Measurements from ENCODE around the gene ZFAND6. TPM values are rescaled to one million over a fixed set of nuclear protein-coding genes. Genes with fewer than 3 reads are reported as not detected.
A peak's percentile ranks its signal among the peaks of the same experiment; 100 is the strongest.
"Not testable (repeated sequence)": the region's sequence is repeated elsewhere in the genome, so short reads cannot be mapped to it uniquely, and the experiment has no call there.

ZFAND6 gene
- total RNA-seq, 1 donor from 2014 or later, result 164 TPM

DNA sequence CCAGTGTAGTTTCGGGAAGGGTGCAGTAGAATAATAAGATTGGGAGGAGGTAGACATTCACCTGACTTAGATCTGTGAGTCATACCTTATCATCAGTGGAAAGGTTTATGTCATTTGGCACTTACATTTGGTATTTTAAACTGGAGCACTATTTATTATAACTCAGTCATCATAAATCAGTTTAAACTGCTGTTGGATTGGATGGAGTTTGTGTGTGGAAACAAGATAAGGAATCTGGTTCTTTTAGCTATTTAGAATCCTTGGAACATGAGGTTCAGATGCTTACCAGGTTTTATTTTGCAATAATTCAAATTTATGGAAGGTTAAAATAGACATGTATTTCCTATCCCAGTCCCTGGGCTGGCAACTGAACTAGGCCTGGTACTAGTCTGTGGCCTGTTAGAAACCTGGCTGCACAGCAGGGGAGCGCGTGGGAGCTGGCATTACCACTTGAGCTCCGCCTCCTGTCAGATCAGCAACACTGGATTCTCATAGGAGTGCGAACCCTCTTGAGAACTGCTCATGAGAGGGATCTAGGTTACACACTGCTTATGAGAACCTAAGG lies 34.5 kb downstream of the ZFAND6 start:
- peaks cover 7 to 12% (median 12%) of the 10 kb centered on the region in 3 donors for H3K4me1 ChIP-seq (ENCODE audit: control insufficient read depth in 3 of 3, insufficient read depth in 3 of 3, low read length in 3 of 3)
- no peak overlapping the region for H3K9ac ChIP-seq (ENCODE audit: low read depth in 1 of 3, low read length in 3 of 3)
- H3K36me3 ChIP-seq (ENCODE audit: control insufficient read depth in 3 of 3, insufficient read depth in 3 of 3, low read length in 3 of 3), result peaks cover 0 to 3% (median 0%) of the 10 kb centered on the region in 3 donors
- no peak overlapping the region for H3K4me3 ChIP-seq (ENCODE audit: low read length in 3 of 3)
- H3K27ac ChIP-seq (ENCODE audit: low read depth, low read length), result no peak overlapping the region
- H3K9me3 ChIP-seq (ENCODE audit: control insufficient read depth in 3 of 3, low read length in 3 of 3), result no peaks in the 10 kb centered on the region
- H3K27me3 ChIP-seq (ENCODE audit: control insufficient read depth in 3 of 3, insufficient read depth in 3 of 3, low read length in 3 of 3), result no peaks in the 10 kb centered on the region

DNA sequence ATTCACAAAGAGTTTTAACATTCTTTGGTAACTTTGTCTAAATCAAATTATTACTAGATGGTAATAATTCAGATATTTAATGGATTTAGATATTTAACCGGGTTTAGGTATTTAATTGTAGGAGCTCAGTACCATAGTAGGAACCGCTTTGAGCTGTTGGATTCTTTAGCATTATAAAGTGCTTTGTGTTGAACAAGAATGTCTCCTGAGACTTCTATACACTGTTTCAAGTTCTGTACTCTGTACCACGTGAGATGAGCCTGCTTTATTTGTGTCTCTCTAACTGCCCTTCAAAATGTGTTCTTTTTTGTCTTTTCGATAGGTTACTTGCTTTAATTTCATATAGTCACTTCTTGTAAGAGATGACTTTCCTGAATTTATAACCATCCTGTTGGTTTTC lies 36.0 kb downstream of the ZFAND6 start:
- no peak overlapping the region for H3K27ac ChIP-seq (ENCODE audit: low read depth, low read length)
- peaks cover 7 to 12% (median 12%) of the 10 kb centered on the region in 3 donors for H3K4me1 ChIP-seq (ENCODE audit: control insufficient read depth in 3 of 3, insufficient read depth in 3 of 3, low read length in 3 of 3)
- no peaks in the 10 kb centered on the region for H3K36me3 ChIP-seq (ENCODE audit: control insufficient read depth in 3 of 3, insufficient read depth in 3 of 3, low read length in 3 of 3)
- H3K27me3 ChIP-seq (ENCODE audit: control insufficient read depth in 3 of 3, insufficient read depth in 3 of 3, low read length in 3 of 3), result no peaks in the 10 kb centered on the region
- H3K9me3 ChIP-seq (ENCODE audit: control insufficient read depth in 3 of 3, low read length in 3 of 3), result no peaks in the 10 kb centered on the region
- H3K9ac ChIP-seq (ENCODE audit: low read depth in 1 of 3, low read length in 3 of 3), result peak overlapping the region in 1 of 3 donors; percentile 47
- H3K4me3 ChIP-seq (ENCODE audit: low read length in 3 of 3), result no peak overlapping the region

DNA sequence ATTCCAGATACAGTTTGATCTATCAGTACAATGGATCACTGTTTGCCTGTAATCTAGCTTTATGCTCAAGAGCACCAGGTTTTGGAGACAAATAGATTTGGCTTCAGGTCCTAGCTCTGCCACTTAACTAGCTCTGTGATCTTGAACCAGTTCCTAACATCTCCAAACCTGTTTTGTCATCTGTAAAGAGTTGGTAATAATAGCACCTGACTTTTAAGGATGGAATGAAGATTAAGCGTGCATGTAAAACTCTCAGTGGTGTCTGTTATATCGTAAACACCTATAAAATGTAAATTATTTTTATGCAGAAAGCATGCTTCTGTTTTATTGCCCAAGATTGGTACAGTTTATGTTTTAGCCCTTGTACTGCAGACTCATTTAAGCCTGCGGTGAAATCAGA lies 36.5 kb downstream of the ZFAND6 start:
- Histone ChIP-seq H3K36me3 (ENCODE audit: control insufficient read depth in 3 of 3, insufficient read depth in 3 of 3, low read length in 3 of 3) (no peaks in the 10 kb centered on the region), H3K4me1 (ENCODE audit: control insufficient read depth in 3 of 3, insufficient read depth in 3 of 3, low read length in 3 of 3) (peaks cover 7 to 12% (median 12%) of the 10 kb centered on the region in 3 donors)

DNA sequence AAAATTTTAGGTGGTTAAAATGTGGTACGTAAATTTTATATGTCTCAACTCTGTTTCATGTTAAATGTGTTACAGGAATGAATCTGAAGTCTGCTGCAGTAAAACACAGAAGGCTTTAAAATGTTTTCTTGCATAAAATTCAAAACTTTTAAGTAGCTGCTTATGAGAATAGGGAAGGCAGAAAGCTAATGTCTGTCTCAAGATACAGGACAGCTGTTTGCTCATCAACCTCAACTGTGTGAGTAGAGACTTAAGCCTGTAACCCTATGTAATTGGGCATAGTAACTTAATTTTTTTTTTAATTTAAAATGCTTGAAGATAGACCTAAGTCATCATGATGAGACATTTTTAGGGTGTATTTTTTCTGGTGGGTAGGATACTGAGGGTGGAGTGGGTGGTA lies 38.9 kb downstream of the ZFAND6 start:
- H3K27me3 ChIP-seq (ENCODE audit: control insufficient read depth in 3 of 3, insufficient read depth in 3 of 3, low read length in 3 of 3), result no peaks in the 10 kb centered on the region
- no peak overlapping the region for H3K4me3 ChIP-seq (ENCODE audit: low read length in 3 of 3)
- no peaks in the 10 kb centered on the region for H3K9me3 ChIP-seq (ENCODE audit: control insufficient read depth in 3 of 3, low read length in 3 of 3)
- no peak overlapping the region for H3K27ac ChIP-seq (ENCODE audit: low read depth, low read length)
- H3K9ac ChIP-seq (ENCODE audit: low read depth in 1 of 3, low read length in 3 of 3), result no peak overlapping the region
- H3K4me1 ChIP-seq (ENCODE audit: control insufficient read depth in 3 of 3, insufficient read depth in 3 of 3, low read length in 3 of 3), result peaks cover 7 to 12% (median 12%) of the 10 kb centered on the region in 3 donors
- no peaks in the 10 kb centered on the region for H3K36me3 ChIP-seq (ENCODE audit: control insufficient read depth in 3 of 3, insufficient read depth in 3 of 3, low read length in 3 of 3)

More for the DNA sequence above, 36.5 kb downstream of the ZFAND6 start:
- Histone ChIP-seq H3K4me3 (ENCODE audit: low read length in 3 of 3) (no peak overlapping the region), H3K27me3 (ENCODE audit: control insufficient read depth in 3 of 3, insufficient read depth in 3 of 3, low read length in 3 of 3) (no peaks in the 10 kb centered on the region), H3K27ac (ENCODE audit: low read depth, low read length) (no peak overlapping the region), H3K9ac (ENCODE audit: low read depth in 1 of 3, low read length in 3 of 3) (peak overlapping the region in 1 of 3 donors; percentile 47), H3K9me3 (ENCODE audit: control insufficient read depth in 3 of 3, low read length in 3 of 3) (no peaks in the 10 kb centered on the region)

DNA sequence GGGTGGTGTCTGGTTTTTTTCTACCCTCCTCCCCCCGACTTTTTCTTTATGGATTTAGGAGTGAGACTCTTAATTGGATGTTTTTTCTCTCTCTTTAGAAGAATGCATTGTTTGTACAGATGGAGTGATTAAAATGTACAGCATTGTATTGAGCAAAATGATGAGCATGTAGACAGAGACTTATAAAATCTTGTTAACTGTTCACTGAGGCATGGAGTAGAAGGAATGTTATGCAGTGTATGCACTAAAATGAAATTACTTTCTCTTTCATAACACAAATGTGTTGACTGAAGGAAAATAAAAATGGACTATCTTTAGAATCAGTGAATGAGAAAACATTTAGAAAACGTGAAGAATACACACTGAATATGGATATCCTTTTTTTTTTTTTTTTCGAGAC lies 39.8 kb downstream of the ZFAND6 start:
- H3K27ac ChIP-seq (ENCODE audit: low read depth, low read length), result no peak overlapping the region
- no peak overlapping the region for H3K4me3 ChIP-seq (ENCODE audit: low read length in 3 of 3)
- H3K4me1 ChIP-seq (ENCODE audit: control insufficient read depth in 3 of 3, insufficient read depth in 3 of 3, low read length in 3 of 3), result peaks cover 7 to 14% (median 12%) of the 10 kb centered on the region in 3 donors
- H3K9ac ChIP-seq (ENCODE audit: low read depth in 1 of 3, low read length in 3 of 3), result no peak overlapping the region
- no peaks in the 10 kb centered on the region for H3K36me3 ChIP-seq (ENCODE audit: control insufficient read depth in 3 of 3, insufficient read depth in 3 of 3, low read length in 3 of 3)
- no peaks in the 10 kb centered on the region for H3K9me3 ChIP-seq (ENCODE audit: control insufficient read depth in 3 of 3, low read length in 3 of 3)
- H3K27me3 ChIP-seq (ENCODE audit: control insufficient read depth in 3 of 3, insufficient read depth in 3 of 3, low read length in 3 of 3), result no peaks in the 10 kb centered on the region

DNA sequence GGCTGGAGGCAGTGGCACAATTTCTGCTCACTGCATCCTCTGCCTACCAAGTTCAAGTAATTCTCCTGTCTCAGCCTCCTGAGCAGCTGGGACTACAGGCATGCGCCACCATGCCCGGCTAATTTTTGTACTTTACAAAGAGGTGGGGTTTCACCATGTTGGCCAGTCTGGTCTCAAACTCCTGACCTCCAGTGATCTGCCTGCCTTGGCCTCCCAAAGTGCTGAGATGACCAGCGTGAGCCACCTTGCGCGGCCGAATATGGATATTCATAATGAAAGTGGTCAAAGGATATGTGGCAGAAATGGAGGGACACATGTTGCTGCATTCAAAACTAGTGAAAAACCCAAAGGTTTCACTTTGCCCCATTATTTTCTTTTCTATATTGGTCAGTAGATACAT lies 40.2 kb downstream of the ZFAND6 start:
- H3K4me1 ChIP-seq (ENCODE audit: control insufficient read depth in 3 of 3, insufficient read depth in 3 of 3, low read length in 3 of 3), result peaks cover 6 to 14% (median 10%) of the 10 kb centered on the region in 3 donors

DNA sequence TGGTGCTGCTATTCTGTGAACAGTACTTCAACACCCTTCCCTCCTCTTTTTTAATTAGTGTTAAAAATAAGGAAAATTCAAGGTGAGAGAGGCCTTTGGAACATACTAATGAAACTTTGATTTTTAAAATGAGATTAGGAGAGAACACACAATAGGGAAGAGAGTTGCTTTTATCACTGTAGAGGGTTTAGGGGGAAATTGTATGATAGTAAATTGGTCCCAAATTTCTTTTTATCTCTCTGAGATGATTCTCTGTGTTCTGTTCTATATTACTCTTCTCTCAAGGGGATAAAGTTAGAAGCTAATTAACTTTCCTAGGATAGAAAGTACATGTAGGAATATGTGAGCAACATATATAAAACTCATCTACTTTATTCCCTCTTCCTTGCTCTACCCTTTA lies 40.8 kb downstream of the ZFAND6 start:
- peaks cover 4 to 11% (median 9%) of the 10 kb centered on the region in 3 donors for H3K4me1 ChIP-seq (ENCODE audit: control insufficient read depth in 3 of 3, insufficient read depth in 3 of 3, low read length in 3 of 3)
- H3K4me3 ChIP-seq (ENCODE audit: low read length in 3 of 3), result no peak overlapping the region
- no peak overlapping the region for H3K9ac ChIP-seq (ENCODE audit: low read depth in 1 of 3, low read length in 3 of 3)
- H3K27ac ChIP-seq (ENCODE audit: low read depth, low read length), result no peak overlapping the region
- H3K36me3 ChIP-seq (ENCODE audit: control insufficient read depth in 3 of 3, insufficient read depth in 3 of 3, low read length in 3 of 3), result no peaks in the 10 kb centered on the region
- H3K27me3 ChIP-seq (ENCODE audit: control insufficient read depth in 3 of 3, insufficient read depth in 3 of 3, low read length in 3 of 3), result no peaks in the 10 kb centered on the region
- H3K9me3 ChIP-seq (ENCODE audit: control insufficient read depth in 3 of 3, low read length in 3 of 3), result no peaks in the 10 kb centered on the region

More for the DNA sequence above, 40.2 kb downstream of the ZFAND6 start:
- not testable (repeated sequence) for H3K27me3 ChIP-seq (ENCODE audit: control insufficient read depth in 3 of 3, insufficient read depth in 3 of 3, low read length in 3 of 3); H3K9ac ChIP-seq (ENCODE audit: low read depth in 1 of 3, low read length in 3 of 3); H3K27ac ChIP-seq (ENCODE audit: low read depth, low read length); H3K4me3 ChIP-seq (ENCODE audit: low read length in 3 of 3); H3K9me3 ChIP-seq (ENCODE audit: control insufficient read depth in 3 of 3, low read length in 3 of 3); H3K36me3 ChIP-seq (ENCODE audit: control insufficient read depth in 3 of 3, insufficient read depth in 3 of 3, low read length in 3 of 3)

DNA sequence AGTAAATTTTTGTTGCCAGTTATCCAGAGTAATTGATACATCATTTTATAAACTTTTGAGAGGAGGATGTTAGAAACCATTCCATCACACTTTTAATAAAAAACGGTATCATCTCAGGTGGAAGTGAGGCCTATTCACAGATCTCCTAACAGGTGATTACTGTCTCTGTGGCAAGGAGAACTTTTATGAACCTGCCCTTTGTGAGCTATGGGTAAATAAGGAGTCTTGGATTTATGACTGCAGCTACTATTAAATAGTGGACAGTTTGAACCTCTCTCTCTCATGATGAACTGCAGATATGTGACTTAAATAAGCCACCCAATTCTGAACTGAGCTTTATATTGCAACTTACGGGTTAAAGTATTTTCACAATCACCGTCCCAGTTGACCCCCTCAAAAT lies 45.7 kb downstream of the ZFAND6 start:
- no peak overlapping the region for H3K9ac ChIP-seq (ENCODE audit: low read depth in 1 of 3, low read length in 3 of 3)
- peaks cover 5 to 12% (median 12%) of the 10 kb centered on the region in 3 donors for H3K4me1 ChIP-seq (ENCODE audit: control insufficient read depth in 3 of 3, insufficient read depth in 3 of 3, low read length in 3 of 3)
- H3K36me3 ChIP-seq (ENCODE audit: control insufficient read depth in 3 of 3, insufficient read depth in 3 of 3, low read length in 3 of 3), result no peaks in the 10 kb centered on the region

DNA sequence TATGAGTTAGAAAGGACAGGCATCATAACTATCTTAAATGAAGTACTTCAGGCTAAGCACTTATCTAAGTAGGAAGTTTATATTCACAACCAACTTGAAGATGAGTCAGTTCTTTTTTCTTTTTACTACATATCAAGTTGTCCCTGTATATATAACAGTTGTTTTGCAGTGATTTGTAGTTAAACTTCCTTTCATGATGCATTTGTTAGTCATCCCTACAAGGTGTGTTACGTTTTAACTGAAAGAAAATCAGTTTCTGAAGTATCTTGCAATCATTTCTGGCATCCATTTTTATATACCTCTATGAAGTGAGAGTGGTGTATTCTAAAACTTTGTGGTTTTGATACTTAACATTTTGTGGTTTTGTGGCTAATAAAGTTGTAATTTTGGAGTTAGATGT lies 46.1 kb downstream of the ZFAND6 start:
- Histone ChIP-seq H3K27me3 (ENCODE audit: control insufficient read depth in 3 of 3, insufficient read depth in 3 of 3, low read length in 3 of 3) (no peaks in the 10 kb centered on the region), H3K4me3 (ENCODE audit: low read length in 3 of 3) (no peak overlapping the region), H3K4me1 (ENCODE audit: control insufficient read depth in 3 of 3, insufficient read depth in 3 of 3, low read length in 3 of 3) (peaks cover 8 to 14% (median 13%) of the 10 kb centered on the region in 3 donors), H3K9me3 (ENCODE audit: control insufficient read depth in 3 of 3, low read length in 3 of 3) (no peaks in the 10 kb centered on the region), H3K36me3 (ENCODE audit: control insufficient read depth in 3 of 3, insufficient read depth in 3 of 3, low read length in 3 of 3) (no peaks in the 10 kb centered on the region), H3K9ac (ENCODE audit: low read depth in 1 of 3, low read length in 3 of 3) (no peak overlapping the region), H3K27ac (ENCODE audit: low read depth, low read length) (no peak overlapping the region)

More for the DNA sequence above, 45.7 kb downstream of the ZFAND6 start:
- Histone ChIP-seq H3K4me3 (ENCODE audit: low read length in 3 of 3) (no peak overlapping the region), H3K27me3 (ENCODE audit: control insufficient read depth in 3 of 3, insufficient read depth in 3 of 3, low read length in 3 of 3) (no peaks in the 10 kb centered on the region), H3K9me3 (ENCODE audit: control insufficient read depth in 3 of 3, low read length in 3 of 3) (no peaks in the 10 kb centered on the region), H3K27ac (ENCODE audit: low read depth, low read length) (no peak overlapping the region)

DNA sequence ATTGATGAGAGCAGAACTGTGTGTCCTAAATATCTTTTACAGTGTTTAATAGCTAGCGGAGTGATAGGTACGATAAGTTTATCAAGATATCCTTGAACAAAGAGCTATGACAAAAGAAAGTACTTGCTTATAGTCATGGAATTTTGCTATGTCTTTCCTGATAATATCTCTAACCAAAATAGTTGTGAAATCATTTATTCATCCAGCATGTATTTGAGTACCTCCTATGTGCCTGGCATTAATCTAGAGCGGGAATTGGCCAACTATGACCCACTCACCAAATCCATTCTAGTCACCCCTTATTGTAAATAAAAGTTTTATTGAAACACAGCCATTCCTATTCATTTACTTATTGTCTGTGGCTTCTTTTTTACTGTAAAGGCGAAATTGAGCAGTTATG lies 46.6 kb downstream of the ZFAND6 start:
- no peaks in the 10 kb centered on the region for H3K9me3 ChIP-seq (ENCODE audit: control insufficient read depth in 3 of 3, low read length in 3 of 3)
- no peaks in the 10 kb centered on the region for H3K36me3 ChIP-seq (ENCODE audit: control insufficient read depth in 3 of 3, insufficient read depth in 3 of 3, low read length in 3 of 3)
- H3K27me3 ChIP-seq (ENCODE audit: control insufficient read depth in 3 of 3, insufficient read depth in 3 of 3, low read length in 3 of 3), result no peaks in the 10 kb centered on the region
- no peak overlapping the region for H3K27ac ChIP-seq (ENCODE audit: low read depth, low read length)
- peaks cover 12 to 18% (median 18%) of the 10 kb centered on the region in 3 donors for H3K4me1 ChIP-seq (ENCODE audit: control insufficient read depth in 3 of 3, insufficient read depth in 3 of 3, low read length in 3 of 3)
- no peak overlapping the region for H3K4me3 ChIP-seq (ENCODE audit: low read length in 3 of 3)
- no peak overlapping the region for H3K9ac ChIP-seq (ENCODE audit: low read depth in 1 of 3, low read length in 3 of 3)
